GM18499 (cell line): Measurements from ENCODE around the gene GGPS1.

Experiments used
- ATAC-seq: cut with Tn5 transposase; IDR thresholded peaks from one replicate; pipeline ENCODE4 v1.9.1; 2021; ENCODE audit warnings: moderate number of reproducible peaks; ENCODE audit not compliant: insufficient read depth, unreplicated experiment

GGPS1 gene

DNA sequence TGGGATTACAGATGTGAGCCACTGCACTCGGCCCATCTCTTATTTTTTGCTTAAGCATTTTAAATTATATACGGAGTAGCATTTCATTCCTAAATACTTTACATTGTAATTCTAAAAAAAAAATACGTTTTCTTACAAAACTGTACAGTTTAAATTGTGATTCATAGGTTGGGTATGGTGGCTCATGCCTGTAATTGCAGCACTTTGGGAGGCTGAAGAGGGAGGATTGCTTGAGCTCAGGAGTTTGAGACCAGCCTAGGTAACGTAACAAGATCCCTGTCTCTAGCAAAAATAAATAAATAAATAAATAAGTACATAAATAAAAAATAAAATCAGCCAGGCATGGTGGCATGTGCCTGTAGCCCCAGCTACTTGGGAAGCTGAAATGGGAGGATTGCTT is 63.5 kb downstream of the GGPS1 start:
- ATAC-seq, result no peak
